Ishikawa (cell line): Measurements from ENCODE around the gene EDEM1.

Experiments
- CEBPB ChIP-seq: IDR thresholded peaks from 2 replicates; pipeline ENCODE4 v1.6.1; 2012
- CREB1 ChIP-seq: IDR thresholded peaks from 2 replicates; pipeline ENCODE4 v1.6.1; 2012; ENCODE audit warnings: low read depth
- EGR1 ChIP-seq: IDR thresholded peaks from 2 replicates; pipeline ENCODE4 v1.6.1; 2012
- EP300 ChIP-seq: IDR thresholded peaks from 2 replicates; pipeline ENCODE4 v1.6.1; 2012; ENCODE audit warnings: borderline replicate concordance
- FOXM1 ChIP-seq: IDR thresholded peaks from 2 replicates; pipeline ENCODE4 v1.6.1; 2012; ENCODE audit warnings: low read depth, borderline replicate concordance
- NFIC ChIP-seq: IDR thresholded peaks from 2 replicates; pipeline ENCODE4 v1.6.1; 2012
- RAD21 ChIP-seq: IDR thresholded peaks from 2 replicates; pipeline ENCODE4 v1.6.1; 2012; ENCODE audit warnings: low read depth
- TAF1 ChIP-seq: IDR thresholded peaks from 2 replicates; pipeline ENCODE4 v1.6.1; 2012; ENCODE audit warnings: low read depth, mild to moderate bottlenecking
- TCF12 ChIP-seq: IDR thresholded peaks from 2 replicates; pipeline ENCODE4 v1.6.1; 2012; ENCODE audit warnings: low read depth
- TEAD4 ChIP-seq: IDR thresholded peaks from 2 replicates; pipeline ENCODE4 v1.6.1; 2012
- YY1 ChIP-seq: IDR thresholded peaks from 2 replicates; pipeline ENCODE4 v1.6.1; 2012; ENCODE audit warnings: low read depth
- ZBTB7A ChIP-seq: IDR thresholded peaks from 2 replicates; pipeline ENCODE4 v1.6.1; 2012; ENCODE audit warnings: low read depth
- TF ChIP-seq, protein P1 (sequence below): IDR thresholded peaks from 2 replicates; pipeline ENCODE4 v1.6.1; 2012
- TF ChIP-seq, protein P2 (sequence below): IDR thresholded peaks from 2 replicates; pipeline ENCODE4 v1.6.1; 2012
- TF ChIP-seq, protein P3 (sequence below): IDR thresholded peaks from 2 replicates; pipeline ENCODE4 v1.6.1; 2012; ENCODE audit warnings: low read depth, mild to moderate bottlenecking

The EDEM1 gene

DNA sequence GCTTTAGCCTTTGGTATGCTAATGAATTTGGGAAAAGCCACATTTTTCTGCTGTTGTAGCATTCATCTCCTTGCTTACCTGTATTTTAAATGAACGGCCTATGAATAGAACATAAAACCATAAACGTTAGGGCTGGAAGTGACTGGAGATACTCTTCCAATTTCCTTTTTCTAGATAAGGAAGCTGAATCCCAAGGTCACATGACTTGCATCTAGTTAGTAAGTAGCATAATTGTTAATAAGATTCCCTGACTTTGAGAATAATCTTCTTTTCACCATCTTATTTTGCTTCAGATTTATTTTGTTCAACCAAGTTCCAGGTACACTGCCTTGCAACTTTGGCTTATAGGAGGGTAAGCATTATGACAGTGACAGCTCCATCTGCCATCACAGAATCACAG lies 20.7 kb upstream of the EDEM1 start:
- no peak for TF ChIP-seq CREB1

DNA sequence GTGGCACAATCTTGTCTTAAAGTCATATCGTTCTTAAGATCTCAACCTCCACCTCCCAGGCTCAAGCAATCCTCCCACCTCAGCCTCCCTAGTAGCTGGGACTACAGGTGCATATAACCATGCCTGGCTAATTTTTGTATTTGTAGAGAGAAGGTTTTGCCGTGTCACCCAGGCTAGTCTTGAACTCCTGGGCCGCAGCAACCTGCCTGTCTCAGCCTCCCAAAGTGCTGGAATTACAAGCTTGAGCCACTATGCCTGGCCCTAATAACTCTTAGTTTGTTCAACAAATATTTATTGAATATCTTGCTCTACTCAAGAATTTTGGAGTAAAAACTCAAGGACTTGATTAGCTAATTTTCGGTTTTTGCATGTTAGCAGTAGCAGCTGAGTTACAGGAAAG lies 19.4 kb upstream of the EDEM1 start:
- TF ChIP-seq, protein P1, sequence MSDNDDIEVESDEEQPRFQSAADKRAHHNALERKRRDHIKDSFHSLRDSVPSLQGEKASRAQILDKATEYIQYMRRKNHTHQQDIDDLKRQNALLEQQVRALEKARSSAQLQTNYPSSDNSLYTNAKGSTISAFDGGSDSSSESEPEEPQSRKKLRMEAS, result no peak
- TF ChIP-seq TAF1, result no peak
- TF ChIP-seq RAD21, result no peak

DNA sequence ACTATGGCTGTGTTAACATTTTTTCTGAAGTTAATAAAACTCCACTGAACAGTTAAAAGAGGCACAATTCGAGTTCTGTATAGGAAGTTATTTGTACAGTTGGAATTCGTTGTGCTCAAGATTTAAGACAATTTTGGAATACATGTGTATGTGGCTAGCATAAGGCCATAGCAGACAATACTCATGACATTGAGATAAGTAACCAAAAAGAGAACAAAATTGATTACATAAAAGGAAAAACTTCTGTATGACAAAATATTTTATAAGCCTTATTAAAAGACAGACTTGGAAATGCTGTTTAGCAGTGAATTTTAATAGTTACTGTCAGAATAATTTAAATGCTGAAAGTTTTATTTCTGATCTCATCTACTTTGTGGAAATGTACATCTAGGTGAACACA lies 17.7 kb upstream of the EDEM1 start:
- no peak for TF ChIP-seq EP300
- no peak for TF ChIP-seq EGR1
- TF ChIP-seq CEBPB, result no peak
- no peak for TF ChIP-seq TCF12
- TF ChIP-seq, protein P1, result no peak
- TF ChIP-seq, protein P2, sequence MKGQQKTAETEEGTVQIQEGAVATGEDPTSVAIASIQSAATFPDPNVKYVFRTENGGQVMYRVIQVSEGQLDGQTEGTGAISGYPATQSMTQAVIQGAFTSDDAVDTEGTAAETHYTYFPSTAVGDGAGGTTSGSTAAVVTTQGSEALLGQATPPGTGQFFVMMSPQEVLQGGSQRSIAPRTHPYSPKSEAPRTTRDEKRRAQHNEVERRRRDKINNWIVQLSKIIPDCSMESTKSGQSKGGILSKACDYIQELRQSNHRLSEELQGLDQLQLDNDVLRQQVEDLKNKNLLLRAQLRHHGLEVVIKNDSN, result no peak
- TF ChIP-seq, protein P3, sequence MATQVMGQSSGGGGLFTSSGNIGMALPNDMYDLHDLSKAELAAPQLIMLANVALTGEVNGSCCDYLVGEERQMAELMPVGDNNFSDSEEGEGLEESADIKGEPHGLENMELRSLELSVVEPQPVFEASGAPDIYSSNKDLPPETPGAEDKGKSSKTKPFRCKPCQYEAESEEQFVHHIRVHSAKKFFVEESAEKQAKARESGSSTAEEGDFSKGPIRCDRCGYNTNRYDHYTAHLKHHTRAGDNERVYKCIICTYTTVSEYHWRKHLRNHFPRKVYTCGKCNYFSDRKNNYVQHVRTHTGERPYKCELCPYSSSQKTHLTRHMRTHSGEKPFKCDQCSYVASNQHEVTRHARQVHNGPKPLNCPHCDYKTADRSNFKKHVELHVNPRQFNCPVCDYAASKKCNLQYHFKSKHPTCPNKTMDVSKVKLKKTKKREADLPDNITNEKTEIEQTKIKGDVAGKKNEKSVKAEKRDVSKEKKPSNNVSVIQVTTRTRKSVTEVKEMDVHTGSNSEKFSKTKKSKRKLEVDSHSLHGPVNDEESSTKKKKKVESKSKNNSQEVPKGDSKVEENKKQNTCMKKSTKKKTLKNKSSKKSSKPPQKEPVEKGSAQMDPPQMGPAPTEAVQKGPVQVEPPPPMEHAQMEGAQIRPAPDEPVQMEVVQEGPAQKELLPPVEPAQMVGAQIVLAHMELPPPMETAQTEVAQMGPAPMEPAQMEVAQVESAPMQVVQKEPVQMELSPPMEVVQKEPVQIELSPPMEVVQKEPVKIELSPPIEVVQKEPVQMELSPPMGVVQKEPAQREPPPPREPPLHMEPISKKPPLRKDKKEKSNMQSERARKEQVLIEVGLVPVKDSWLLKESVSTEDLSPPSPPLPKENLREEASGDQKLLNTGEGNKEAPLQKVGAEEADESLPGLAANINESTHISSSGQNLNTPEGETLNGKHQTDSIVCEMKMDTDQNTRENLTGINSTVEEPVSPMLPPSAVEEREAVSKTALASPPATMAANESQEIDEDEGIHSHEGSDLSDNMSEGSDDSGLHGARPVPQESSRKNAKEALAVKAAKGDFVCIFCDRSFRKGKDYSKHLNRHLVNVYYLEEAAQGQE, result no peak
- TF ChIP-seq ZBTB7A, result no peak
- TF ChIP-seq TAF1, result no peak
- TF ChIP-seq TEAD4, result no peak
- no peak for TF ChIP-seq FOXM1
- no peak for TF ChIP-seq YY1
- no peak for TF ChIP-seq NFIC

DNA sequence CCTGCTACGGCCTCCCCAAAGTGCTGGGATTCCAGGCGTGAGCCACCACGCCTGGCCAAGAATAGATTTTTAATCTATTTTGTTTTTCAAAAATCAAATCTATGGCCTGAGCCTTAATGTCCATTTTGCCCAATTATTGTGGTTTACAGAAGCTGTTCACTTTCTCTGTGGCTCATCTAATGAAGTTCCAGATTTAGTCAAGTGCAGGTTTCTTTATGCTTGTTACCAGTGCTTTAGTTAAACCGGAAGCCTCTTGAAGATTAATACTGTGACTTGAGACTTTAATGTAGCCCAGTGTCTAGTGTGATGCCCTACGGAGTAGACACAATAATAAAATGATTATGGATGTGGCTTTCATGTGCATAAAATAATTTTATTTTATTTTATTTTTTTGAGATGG lies 16.5 kb upstream of the EDEM1 start:
- no peak for TF ChIP-seq TCF12
- no peak for TF ChIP-seq CREB1
- TF ChIP-seq TAF1, result no peak
- TF ChIP-seq, protein P2, result no peak
- TF ChIP-seq EP300, result no peak
- no peak for TF ChIP-seq NFIC
- TF ChIP-seq RAD21, result no peak
- TF ChIP-seq CEBPB, result no peak
- TF ChIP-seq YY1, result no peak
- no peak for TF ChIP-seq ZBTB7A
- TF ChIP-seq, protein P3, result no peak
- TF ChIP-seq EGR1, result no peak

DNA sequence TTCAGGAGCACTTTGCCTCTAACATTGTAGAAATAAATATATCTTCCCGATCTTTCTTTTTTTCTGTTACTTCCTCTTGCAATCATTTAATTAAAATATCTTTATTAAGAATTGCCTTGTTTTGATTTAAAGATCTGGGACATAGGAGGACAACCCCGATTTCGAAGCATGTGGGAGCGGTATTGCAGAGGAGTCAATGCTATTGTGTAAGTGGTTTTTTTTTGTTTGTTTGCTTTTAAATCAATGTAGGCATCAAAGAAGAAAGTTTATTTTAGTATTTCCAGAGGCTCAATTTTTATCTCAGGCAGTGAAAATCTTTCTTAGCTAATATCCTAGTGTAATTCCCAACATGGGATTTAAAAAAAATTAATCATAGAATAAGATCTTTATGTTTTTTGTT lies 15.5 kb upstream of the EDEM1 start:
- no peak for TF ChIP-seq EP300
- no peak for TF ChIP-seq TCF12
- TF ChIP-seq, protein P2, result no peak
- TF ChIP-seq CREB1, result no peak

DNA sequence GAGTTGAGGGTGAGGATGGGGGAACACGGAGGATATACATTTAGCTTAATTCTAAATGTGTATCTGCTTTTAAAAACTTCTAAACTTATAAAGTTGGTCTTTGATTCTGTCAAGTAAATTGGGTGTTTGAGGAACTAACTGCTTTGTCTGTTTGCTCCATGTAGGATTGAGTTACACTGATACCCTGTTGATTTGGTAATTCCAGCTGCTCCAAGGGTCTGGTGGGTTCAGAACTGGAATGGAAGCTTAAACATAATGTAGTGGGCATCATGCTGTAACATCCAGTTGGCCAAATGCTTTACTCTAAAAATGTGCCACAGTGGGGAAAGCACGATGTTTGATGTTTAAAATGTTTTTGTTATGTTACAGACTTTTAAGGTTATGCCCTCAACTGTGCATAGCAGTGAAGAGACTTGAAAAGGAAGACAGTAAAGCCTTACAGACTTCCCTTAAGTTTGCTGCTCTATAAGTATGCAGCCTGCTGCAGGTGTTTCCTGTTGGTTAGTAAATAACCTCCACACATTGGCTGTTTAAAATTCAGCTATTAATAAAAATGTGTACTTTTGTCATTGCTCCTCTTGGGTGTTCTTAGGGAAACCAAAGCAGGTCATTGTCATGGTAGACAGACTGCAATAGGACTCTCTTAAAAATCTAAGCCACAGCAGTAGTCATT lies 5.9 kb upstream of the EDEM1 start:
- TF ChIP-seq, protein P2, result no peak
- no peak for TF ChIP-seq CEBPB
- TF ChIP-seq, protein P3, result no peak
- TF ChIP-seq EGR1, result no peak
- TF ChIP-seq CREB1, result no peak
- TF ChIP-seq TEAD4, result no peak
- TF ChIP-seq, protein P1, result no peak
- TF ChIP-seq TAF1, result no peak
- no peak for TF ChIP-seq ZBTB7A
